Stromal cell of bone marrow (primary cell): ENCODE measurements around the gene UBE2H.
"Not testable (repeated sequence)": the region's sequence is repeated elsewhere in the genome, so short reads cannot be mapped to it uniquely, and the experiment has no call there.

Experiments used
- DNase-seq: peaks from one replicate; pipeline ENCODE4 v3.0.0-alpha.2; 2012; ENCODE audit warnings: low read depth

Gene UBE2H

DNA sequence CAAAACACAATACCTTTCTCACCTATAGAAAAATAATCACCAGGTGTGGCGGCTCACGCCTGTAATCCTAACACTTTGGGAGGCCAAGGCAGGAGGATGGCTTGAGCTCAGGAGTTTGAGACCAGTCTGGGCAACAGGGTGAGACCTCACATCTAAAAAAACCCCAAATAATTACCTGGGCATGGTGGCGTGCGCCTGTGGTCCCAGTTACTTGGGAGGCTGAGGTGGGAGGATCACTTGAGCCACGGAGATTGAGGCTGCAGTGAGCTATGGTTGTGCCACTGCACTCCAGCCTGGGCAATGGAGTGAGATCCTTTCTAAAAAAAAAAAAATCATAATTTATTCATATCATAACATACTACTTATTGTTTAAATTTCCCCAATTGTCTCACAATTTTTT is 129.6 kb downstream of the UBE2H start:
- not testable (repeated sequence) for DNase-seq

GRCh38 chr7:129821476-129821875 is 131.3 kb downstream of the UBE2H start:
- no peak for DNase-seq

DNA sequence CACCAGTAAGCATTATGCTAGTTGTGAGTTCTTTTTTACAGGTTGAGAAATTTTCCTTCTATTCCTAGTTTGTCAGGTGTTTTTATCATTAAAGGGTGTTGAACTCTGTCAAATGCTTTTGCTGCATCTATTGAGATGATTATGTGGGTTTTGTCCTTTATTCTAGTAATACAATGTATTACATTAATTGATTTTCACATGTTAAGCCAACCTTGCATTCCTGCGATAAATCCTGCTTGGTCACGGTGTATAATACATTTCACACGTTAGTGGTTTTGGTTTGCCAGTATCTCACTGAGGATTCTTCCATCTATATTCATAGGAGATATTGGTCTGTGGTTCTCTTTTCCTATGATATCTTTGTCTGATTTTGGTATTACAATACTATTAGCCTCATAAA is 136.0 kb downstream of the UBE2H start:
- no peak for DNase-seq

DNA sequence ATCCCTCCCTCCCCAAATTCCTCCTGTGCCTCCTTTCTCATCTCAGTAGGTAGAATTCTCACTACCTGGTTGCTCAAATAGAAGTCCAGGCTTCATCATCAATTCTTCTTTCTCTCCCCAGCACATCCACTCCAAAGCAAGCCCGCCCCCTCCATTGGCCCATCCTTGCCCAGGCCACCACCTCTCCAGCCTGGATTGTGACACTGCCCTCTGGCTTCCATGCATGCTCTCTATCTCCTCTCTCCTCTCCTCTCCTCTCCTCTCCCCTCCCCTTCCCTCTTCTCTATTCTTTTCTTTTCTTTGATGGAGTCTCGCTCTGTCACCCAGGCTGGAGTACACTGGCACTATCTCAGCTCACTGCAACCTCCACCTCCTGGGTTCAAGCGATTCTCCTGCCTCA is 144.9 kb downstream of the UBE2H start:
- no peak for DNase-seq

GRCh38 chr7:129804890-129805719 is 147.7 kb downstream of the UBE2H start:
- DNase-seq: no peak

- DNase-seq: no peak
Observed at GRCh38 chr7:129804111-129804889, 148.5 kb downstream of the UBE2H start.

- no peak for DNase-seq
Observed at GRCh38 chr7:129803546-129804081, 149.1 kb downstream of the UBE2H start.

- DNase-seq: no peak
Observed at GRCh38 chr7:129801882-129802281, 150.9 kb downstream of the UBE2H start.

GRCh38 chr7:129800901-129801300 is 151.9 kb downstream of the UBE2H start:
- DNase-seq: no peak

DNA sequence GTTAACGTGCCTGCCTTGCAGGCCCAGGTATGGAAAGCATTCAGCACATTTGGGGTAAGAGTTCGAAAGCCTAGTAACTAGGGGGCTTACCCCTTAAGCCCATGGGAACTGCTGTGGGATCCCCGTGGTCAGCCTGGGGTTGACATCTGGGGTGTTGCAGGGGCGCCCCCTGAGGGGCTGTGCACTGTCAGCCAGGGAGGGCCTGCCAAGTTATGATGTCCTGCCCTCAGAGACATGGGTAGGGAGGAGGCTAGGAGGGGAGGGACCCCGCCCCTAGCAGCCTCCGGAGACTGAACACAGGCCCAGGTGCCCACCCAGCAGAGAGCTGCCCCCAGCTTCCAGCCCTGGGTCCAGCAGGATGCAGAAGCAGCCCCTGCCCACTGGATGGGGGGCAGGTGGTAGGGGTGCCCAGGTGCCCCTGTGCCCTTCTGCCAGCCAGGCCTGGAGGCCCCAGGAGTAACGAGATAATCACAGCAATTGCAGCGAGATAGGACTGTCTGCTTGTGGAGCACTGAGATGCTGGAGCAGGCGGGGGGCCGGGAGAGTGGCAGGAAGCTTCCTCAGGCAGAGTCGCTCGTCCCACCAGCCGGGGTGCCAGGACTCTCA is 153.3 kb downstream of the UBE2H start:
- DNase-seq: no peak

DNA sequence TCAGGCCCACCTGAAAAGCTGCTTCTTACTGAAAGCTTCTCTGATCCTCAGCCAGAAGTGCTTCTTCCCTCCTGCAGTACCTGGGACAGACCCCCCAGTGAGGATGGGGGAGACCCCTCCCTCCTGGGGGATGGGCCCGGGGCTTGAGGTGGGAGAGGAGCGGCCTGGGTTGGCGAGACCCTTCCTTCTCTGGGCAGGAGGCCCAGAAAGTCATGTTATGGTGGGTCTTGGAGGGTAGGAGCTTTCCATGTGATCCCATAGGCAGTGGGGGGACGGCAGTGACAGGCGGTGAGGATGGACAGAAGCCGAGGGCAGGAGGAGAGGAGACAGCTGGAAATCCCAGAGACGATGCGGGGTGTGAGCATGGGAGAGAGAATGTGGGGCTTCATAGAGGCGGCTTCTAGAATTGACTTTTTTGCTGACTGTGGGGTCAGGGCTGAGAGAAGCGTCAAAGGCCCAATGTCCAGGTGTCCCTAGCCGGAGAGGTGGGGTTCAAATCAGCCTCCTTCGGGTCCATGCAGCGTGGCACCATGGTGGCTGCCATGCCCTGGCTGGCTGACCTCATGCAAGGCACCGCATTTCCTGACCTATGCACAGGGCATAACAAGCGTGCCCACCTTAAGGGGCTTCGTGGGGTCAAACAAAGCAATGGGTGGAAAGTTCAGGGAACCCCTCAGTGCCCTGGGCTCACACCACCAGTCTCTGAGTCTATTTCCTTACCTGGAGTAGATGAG is 154.0 kb downstream of the UBE2H start:
- no peak for DNase-seq

- DNase-seq: no peak
Observed at GRCh38 chr7:129797214-129797789, 155.5 kb downstream of the UBE2H start.

DNA sequence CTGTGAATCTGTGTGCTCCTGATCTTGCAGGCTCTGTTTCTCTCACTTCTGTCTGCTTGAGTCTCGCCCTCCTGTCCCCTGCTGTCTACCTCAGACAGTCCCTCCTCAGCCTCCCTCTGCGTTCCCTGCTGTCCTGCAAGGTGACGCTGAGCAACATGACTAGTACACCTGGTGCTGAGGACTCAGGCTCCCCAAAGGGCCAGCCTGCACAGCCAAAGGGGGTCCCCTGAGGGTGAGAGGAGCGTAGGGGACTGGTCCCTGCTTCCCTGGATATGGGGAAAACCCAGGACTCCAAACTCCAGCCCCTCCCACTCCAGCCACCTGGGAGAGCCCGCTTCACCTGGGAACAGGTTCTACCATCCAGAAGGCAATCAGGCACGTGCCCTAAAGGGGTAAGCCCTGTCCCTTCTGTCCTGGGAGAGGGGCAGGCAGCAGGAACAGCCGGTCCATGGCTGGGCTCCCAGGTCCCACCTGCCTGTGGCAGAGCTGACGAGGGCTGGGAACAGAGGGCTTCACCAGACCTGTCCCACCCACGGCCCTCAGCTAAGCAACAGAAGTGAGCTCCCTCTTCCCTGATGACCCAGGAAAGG is 156.5 kb downstream of the UBE2H start:
- DNase-seq: no peak

GRCh38 chr7:129794461-129794860 is 158.3 kb downstream of the UBE2H start:
- not testable (repeated sequence) for DNase-seq

DNA sequence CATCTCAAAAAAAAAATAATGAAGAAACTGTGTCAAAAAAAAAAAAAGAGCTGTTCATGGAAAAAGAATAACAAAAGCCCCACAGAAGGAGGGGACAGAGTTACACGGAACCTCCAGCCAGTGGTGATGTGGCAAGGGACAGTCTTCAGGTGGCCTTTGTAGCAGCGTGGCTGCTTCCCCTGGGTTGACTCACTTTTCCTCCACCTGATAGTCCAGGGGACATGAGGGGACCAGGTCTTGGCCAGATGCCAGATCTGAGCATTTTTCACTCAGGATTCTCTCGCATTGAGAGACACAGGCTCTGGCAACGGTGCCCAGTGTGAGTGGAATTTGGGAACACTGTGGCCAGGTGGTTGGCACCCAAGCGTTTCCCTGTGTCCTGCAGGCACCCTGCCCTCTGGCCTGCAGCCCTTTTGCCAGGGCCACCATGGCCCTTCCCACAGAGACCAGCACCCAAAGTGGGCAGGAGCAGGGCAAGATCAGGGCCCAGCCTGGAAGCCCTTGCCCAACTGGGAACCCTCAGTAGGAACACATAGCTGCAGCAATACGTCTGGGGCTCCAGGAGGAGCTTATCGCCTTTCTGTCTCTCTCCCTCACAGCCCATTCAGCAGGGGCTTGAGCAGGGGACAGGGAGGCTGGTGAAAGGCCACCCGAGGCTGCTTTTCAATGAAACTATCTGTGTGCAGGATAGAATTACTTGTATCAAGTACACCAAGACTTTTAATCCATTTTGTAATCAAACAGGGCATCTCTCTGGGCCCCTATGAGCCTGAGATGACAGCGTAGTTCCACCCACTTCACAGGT is 159.1 kb downstream of the UBE2H start:
- DNase-seq: no peak

DNA sequence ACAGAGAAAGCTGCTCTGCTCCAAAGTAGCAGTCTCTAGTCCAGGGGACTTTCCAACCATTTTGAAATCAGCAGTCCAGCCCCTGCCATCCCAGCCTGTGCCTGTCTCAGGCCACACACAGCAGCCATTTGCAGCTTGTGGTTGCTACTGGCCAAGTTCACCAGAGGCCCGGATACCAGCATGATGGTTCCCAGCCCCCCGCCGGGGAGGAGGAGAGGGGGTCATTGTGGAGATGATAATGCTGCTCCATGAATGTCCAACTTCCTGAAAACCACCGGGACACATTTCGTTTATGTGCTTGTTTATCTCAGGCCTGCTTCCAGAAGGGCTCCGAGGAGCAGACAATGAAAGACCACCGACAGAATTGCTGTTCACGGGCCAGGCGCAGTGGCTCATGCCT is 160.0 kb downstream of the UBE2H start:
- DNase-seq: no peak

GRCh38 chr7:129790136-129790535 is 162.6 kb downstream of the UBE2H start:
- no peak for DNase-seq

DNA sequence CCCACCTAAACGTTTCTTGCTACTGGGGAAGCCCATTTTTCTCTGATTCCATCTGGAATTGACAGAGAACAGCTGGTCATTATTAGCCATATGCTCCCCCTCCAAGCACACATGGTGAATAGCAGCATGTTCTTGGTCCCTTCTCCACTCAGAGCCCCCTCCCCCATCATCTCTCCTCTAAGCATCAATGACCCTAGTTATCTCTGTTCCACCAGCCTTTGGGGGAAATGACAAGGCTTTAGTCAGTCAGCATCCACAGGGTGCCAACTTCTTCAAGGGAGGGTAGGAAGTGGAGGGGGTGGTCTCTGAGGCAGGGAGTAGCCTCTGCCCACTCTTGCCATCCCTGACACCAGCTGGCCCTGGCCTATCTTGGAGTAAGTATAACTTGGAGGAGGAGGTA is 163.1 kb downstream of the UBE2H start:
- no peak for DNase-seq

- DNase-seq: no peak
Observed at GRCh38 chr7:129789000-129789399, 163.8 kb downstream of the UBE2H start.

DNA sequence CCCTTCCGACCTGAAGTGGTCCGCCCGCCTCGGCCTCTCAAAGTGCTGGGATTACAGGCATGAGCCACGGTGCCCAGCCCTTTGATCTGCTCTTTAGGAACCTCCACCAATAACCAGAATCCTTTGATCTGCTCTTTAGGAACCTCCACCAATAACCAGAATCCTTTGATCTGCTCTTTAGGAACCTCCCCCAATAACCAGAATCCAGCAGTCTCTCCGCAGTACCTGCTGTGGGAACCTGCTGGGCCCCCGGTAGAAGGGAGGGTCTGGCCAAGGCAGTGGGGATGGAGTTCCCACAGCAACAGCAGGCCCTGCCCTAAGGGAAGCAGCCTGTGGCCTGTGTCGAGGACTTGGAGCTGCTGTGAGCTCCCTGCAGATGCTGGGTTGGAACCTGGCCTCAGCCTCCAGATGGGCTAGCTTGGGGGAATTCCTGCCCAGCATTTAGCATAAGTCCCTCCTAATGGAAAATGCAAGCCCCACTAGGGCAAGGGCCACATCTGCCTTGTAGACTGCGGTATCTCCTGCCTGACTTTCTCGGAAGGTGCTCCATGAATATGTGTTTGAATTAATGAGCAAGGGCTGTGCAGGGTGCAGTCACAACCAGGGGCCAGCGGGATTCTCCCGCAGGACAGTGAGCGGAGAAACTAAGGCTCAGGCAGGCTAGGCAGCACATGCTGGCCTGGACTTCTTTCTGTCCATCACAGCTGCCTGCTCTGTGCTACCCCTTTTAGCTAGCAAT is 165.8 kb downstream of the UBE2H start:
- no peak for DNase-seq
